Activated CD8-positive, alpha-beta T cell treated with anti-CD3 and anti-CD28 coated beads for 36 hours (primary cell): ENCODE results near the gene SKIC8. TPM values are rescaled to one million over a fixed set of nuclear protein-coding genes. Genes with fewer than 3 reads are reported as not detected.

Experiments
- ATAC-seq: fragments of 200-7000 bp; cut with Tn5 transposase; one replicate; pipeline ENCODE4 v1.10.0; 2021; ENCODE audit warnings: mild to moderate bottlenecking, moderate library complexity
- CTCF ChIA-PET: fragments of 350-600 bp; sonication (Branson Sonifier 250); formaldehyde crosslinking; loops from one replicate; lab custom pipeline; 2021; ENCODE audit warnings: antibody characterized with exemption; lab: Charles Lee
- POLR2A ChIA-PET: fragments of 350-600 bp; sonication (Branson Sonifier 250); formaldehyde crosslinking; loops from one replicate; lab custom pipeline; 2021; ENCODE audit warnings: antibody characterized with exemption; lab: Charles Lee
- DNase-seq: peaks from one replicate; pipeline ENCODE4 v3.0.0-alpha.2; 2020
- H3K27ac Mint-ChIP-seq: one replicate; pipeline ENCODE4 v1.8.0; 2021; ENCODE audit warnings: mild to moderate bottlenecking, mixed read lengths
- H3K27me3 Mint-ChIP-seq: one replicate; pipeline ENCODE4 v1.8.0; 2021; ENCODE audit warnings: mixed read lengths
- H3K36me3 Mint-ChIP-seq: one replicate; pipeline ENCODE4 v1.8.0; 2021; ENCODE audit warnings: low read depth, mixed read lengths
- H3K4me1 Mint-ChIP-seq: one replicate; pipeline ENCODE4 v1.8.0; 2021; ENCODE audit warnings: low read depth, mixed read lengths
- H3K4me3 Mint-ChIP-seq: one replicate; pipeline ENCODE4 v1.8.0; 2021; ENCODE audit warnings: mild to moderate bottlenecking, moderate library complexity, mixed read lengths
- H3K9me3 Mint-ChIP-seq: one replicate; pipeline ENCODE4 v1.8.0; 2021; ENCODE audit warnings: mixed read lengths
- intact Hi-C: fragments of 100-400 bp; cut with micrococcal nuclease; formaldehyde crosslinking; loops from one replicate; pipeline ENCODE4 v1.10.0; 2022
- total RNA-seq, 2 experiments: library from RNA; stranded (reverse); gene quantifications; one replicate each; pipeline ENCODE4 v1.2.3, GENCODE V29; 2021
- TF ChIP-seq, protein P1 (sequence below): fragments of 200-600 bp; IDR thresholded peaks from one replicate; pipeline ENCODE4 v1.8.0; 2022; ENCODE audit warnings: antibody characterized with exemption, mild to moderate bottlenecking

SKIC8 gene
- total RNA-seq, 2 experiments from 2014 or later, result 63.0 to 64.5 TPM

DNA sequence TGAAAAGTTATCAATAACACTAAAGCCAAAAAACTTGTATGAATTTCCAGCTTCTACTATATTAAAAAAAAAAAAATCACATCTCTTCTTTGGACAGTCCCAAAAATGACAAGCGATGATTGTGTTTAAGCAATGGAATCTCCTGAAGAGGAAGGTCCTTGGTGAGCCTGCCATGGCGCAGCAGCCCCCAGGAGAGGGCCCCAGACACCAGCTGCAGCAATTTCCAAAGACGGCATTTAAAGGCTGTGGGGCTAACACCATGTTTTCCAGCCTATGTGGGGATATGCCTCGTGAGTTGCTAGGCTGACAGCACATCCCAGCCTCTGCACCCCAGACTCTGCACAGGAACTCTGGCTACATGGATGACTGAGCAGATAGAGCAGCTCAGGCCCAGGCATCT is 14.7 kb downstream of the SKIC8 start:
- no peaks in the 10 kb centered on the region for H3K27me3 Mint-ChIP-seq
- intact Hi-C loops, result no loop called here
- H3K36me3 Mint-ChIP-seq, result peaks cover 32% of the 10 kb centered on the region
- DNase-seq (no peak), ATAC-seq (no peak)
- no peaks in the 10 kb centered on the region for H3K9me3 Mint-ChIP-seq
- TF ChIP-seq, protein P1, sequence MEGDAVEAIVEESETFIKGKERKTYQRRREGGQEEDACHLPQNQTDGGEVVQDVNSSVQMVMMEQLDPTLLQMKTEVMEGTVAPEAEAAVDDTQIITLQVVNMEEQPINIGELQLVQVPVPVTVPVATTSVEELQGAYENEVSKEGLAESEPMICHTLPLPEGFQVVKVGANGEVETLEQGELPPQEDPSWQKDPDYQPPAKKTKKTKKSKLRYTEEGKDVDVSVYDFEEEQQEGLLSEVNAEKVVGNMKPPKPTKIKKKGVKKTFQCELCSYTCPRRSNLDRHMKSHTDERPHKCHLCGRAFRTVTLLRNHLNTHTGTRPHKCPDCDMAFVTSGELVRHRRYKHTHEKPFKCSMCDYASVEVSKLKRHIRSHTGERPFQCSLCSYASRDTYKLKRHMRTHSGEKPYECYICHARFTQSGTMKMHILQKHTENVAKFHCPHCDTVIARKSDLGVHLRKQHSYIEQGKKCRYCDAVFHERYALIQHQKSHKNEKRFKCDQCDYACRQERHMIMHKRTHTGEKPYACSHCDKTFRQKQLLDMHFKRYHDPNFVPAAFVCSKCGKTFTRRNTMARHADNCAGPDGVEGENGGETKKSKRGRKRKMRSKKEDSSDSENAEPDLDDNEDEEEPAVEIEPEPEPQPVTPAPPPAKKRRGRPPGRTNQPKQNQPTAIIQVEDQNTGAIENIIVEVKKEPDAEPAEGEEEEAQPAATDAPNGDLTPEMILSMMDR, result no peak
- ChIA-PET CTCF (interaction anchor here (1.2 to 1.7 kb wide), 2 partner anchors 13 to 426 kb away, joined by 3 to 4 read pairs; no protein-coding TSS in a partner anchor), POLR2A (interaction anchor here (1.4 kb wide), 1 partner anchor 14 kb away, joined by 3 read pairs; no protein-coding TSS in a partner anchor)
- peaks cover 7% of the 10 kb centered on the region for H3K4me1 Mint-ChIP-seq
- no peak overlapping the region for H3K4me3 Mint-ChIP-seq
- no peak overlapping the region for H3K27ac Mint-ChIP-seq

DNA sequence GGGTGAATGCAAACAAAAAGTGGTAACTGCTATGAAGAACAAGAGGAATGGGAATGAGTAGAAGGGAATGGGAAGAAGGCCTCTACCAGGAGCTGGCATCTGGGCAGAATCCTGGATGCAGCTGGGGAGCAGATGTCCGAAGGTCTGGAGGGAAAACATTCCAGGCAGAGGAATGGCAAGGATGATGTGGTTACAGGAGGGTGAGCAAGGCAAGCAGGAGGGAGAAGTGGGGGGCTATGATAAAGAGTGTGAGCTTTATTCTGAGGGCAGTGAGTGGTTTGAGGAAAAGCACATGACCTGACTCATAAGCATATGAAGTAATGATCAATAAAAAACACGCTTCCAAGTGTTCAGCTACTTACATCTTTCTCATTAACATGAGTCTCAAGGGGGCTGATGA is 17.1 kb downstream of the SKIC8 start:
- TF ChIP-seq, protein P1, result no peak
- Mint-ChIP-seq H3K36me3 (peaks cover 33% of the 10 kb centered on the region), H3K27ac (peak overlapping the region; percentile 9), H3K4me1 (peaks cover 7% of the 10 kb centered on the region), H3K27me3 (no peaks in the 10 kb centered on the region), H3K9me3 (no peaks in the 10 kb centered on the region), H3K4me3 (no peak overlapping the region)
- ATAC-seq, result no peak
- DNase-seq, result no peak
- CTCF ChIA-PET, result interaction anchor here (1.4 to 2.1 kb wide), 5 partner anchors 10 to 140 kb away, joined by 5 to 6 read pairs (median 6); partner anchors contain the start of gene SKIC8
- intact Hi-C loops, result no loop called here
- POLR2A ChIA-PET, result interaction anchor here (0.6 to 1.2 kb wide), 2 partner anchors 16 to 257 kb away, joined by 4 read pairs; no protein-coding TSS in a partner anchor

DNA sequence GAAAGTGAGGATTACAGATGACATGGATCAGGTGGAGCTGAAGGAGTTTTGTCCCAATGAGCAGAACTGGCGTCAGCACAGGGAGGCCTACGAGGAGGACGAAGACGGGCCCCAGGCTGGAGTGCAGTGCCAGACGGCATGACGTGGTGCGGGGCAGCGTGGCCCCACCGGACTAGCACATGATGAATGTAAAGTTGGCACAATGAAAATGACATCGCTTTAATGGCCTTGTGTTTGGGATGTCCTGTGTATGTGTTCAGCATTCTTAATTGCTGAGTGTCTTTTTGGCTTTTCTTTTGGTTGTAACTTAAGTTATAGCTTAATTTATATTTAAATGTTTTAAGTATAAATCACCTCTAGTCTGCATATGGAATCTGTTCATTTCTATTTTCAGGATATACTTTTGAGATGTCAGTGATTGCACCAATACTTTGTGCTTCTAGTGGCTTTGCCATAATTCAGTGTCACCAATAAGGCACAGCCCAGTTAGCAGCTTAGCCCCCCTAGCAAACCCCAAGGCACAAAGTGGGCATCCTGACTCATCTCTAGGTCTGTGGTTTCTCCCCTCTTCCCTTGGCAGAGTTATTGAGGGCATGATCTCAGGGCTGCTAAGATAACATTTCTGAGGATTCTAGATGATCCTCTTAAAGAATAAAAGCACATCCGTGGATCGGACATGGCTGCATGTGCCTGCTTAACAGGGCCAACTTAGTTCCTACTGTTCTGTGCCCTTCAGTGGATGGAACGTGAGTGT is 18.9 kb downstream of the SKIC8 start:
- peak; percentile 20 for ATAC-seq
- CTCF ChIA-PET, result interaction anchor here (1.6 to 2.1 kb wide), 3 partner anchors 9 to 168 kb away, joined by 3 to 6 read pairs (median 6); no protein-coding TSS in a partner anchor
- POLR2A ChIA-PET, result interaction anchor here (1.3 to 1.5 kb wide), 2 partner anchors 10 to 15 kb away, joined by 3 to 5 read pairs; no protein-coding TSS in a partner anchor
- peak overlapping the region; percentile 38 for H3K27ac Mint-ChIP-seq
- H3K27me3 Mint-ChIP-seq, result no peaks in the 10 kb centered on the region
- no peak overlapping the region for H3K4me3 Mint-ChIP-seq
- TF ChIP-seq, protein P1, result no peak
- H3K36me3 Mint-ChIP-seq, result peaks cover 31% of the 10 kb centered on the region
- H3K9me3 Mint-ChIP-seq, result no peaks in the 10 kb centered on the region
- no peak for DNase-seq
- intact Hi-C loops, result no loop called here
- H3K4me1 Mint-ChIP-seq, result peaks cover 7% of the 10 kb centered on the region

DNA sequence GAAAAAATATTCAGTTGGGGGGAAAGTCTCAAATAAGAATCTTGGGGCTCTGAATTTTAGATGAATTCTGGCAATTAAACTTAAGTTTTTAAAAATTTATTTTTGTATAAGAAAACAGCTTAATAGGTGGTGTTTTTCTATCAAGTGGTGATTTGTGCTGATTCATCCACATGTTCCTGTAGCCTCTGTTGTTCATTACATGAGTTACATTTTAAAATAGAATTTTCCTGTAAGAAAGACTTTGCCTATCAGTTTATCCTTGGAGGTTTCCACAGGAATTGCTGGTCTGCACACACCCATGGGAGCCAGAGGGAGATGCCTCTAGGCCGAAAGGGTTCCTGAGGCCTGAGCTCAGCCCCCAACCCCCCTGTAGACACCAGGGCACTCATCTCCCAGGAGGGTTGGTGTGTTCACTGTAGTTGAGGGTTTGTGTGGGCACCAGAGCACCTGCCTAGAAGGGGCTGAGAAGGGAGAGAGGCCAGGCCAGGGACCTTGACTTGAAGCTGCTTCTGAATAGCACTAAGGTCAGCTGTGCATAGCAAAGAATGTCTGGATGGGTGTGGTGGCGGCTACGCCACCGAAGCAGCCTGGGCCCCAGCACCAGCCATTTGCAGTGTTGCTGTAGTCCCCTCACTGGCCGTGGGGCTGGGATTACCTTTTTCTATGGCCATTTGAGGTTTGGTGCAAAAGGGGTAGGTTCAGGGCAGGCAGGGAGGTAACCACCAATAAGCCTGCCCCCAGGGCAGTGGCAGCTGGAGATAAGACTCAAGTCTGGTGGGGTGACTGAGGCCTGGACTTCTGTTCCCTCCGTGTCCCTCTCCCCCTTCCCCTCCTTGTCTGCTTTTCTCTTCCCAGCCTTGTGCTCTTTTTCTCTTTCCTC is 23.1 kb downstream of the SKIC8 start:
- TF ChIP-seq, protein P1, result no peak
- CTCF ChIA-PET, result interaction anchor here (1.1 to 1.5 kb wide), 4 partner anchors 24 to 147 kb away, joined by 3 read pairs; partner anchors contain the start of gene CIB2
- ATAC-seq, result no peak
- Mint-ChIP-seq H3K27me3 (no peaks in the 10 kb centered on the region), H3K9me3 (no peaks in the 10 kb centered on the region), H3K27ac (peak overlapping the region; percentile 48), H3K36me3 (peaks cover 27% of the 10 kb centered on the region), H3K4me1 (peaks cover 7% of the 10 kb centered on the region), H3K4me3 (no peak overlapping the region)
- POLR2A ChIA-PET, result interaction anchor here (0.8 to 1.5 kb wide), 2 partner anchors 12 to 22 kb away, joined by 3 to 6 read pairs; partner anchors contain the start of gene DNAJA4
- intact Hi-C loops, result no loop called here
- DNase-seq, result no peak
